OCI-LY3 (cell line): ENCODE results near the gene KCNA10.
A peak's percentile ranks its signal among the peaks of the same experiment; 100 is the strongest.

Source experiments
- H2AFZ ChIP-seq: fragments of 200-600, 300-600 bp; shearing (Covaris generic); 2 replicates; pipeline ENCODE4 v1.6.0; 2014; ENCODE audit warnings: antibody characterized with exemption, low read depth, low read length
- H3K27ac ChIP-seq: fragments of 200-600, 300-600 bp; sonication (generic); 2 replicates; pipeline ENCODE4 v1.5.1; 2014; ENCODE audit warnings: mild to moderate bottlenecking, low read length, moderate library complexity, mixed read lengths
- H3K27me3 ChIP-seq: fragments of 200-600, 300-600 bp; sonication (generic); 2 replicates; pipeline ENCODE4 v1.6.1; 2014; ENCODE audit warnings: low read depth, low read length, mixed read lengths
- H3K36me3 ChIP-seq: fragments of 200-600, 300-600 bp; sonication (generic); replicated peaks from 2 replicates; pipeline ENCODE3; 2014; ENCODE audit warnings: low read depth, low read length, mixed read lengths
- H3K4me1 ChIP-seq: fragments of 300-600, 200-600 bp; sonication (generic); 2 replicates; pipeline ENCODE4 v1.6.1; 2014; ENCODE audit warnings: low read length, mixed read lengths
- H3K4me2 ChIP-seq: fragments of 200-600, 300-600 bp; sonication (generic); 2 replicates; pipeline ENCODE4 v1.6.1; 2014; ENCODE audit warnings: low read length, mixed read lengths
- H3K4me3 ChIP-seq: fragments of 300-600, 200-600 bp; sonication (generic); 2 replicates; pipeline ENCODE4 v1.5.1; 2014; ENCODE audit warnings: antibody characterized with exemption, mild to moderate bottlenecking, low read length, moderate library complexity
- H3K79me2 ChIP-seq: fragments of 300-600, 200-600 bp; shearing (Covaris generic); 2 replicates; pipeline ENCODE4 v1.6.1; 2014; ENCODE audit warnings: mild to moderate bottlenecking, low read length, mixed read lengths
- H3K9ac ChIP-seq: fragments of 300-600, 200-600 bp; shearing (Covaris generic); 2 replicates; pipeline ENCODE4 v1.6.0; 2014; ENCODE audit warnings: mild to moderate bottlenecking, low read length, moderate library complexity
- H3K9me3 ChIP-seq: fragments of 200-600, 300-600 bp; shearing (Covaris generic); 2 replicates; pipeline ENCODE4 v1.6.1; 2014; ENCODE audit warnings: low read length, mixed read lengths; ENCODE audit not compliant: insufficient read depth
- H4K20me1 ChIP-seq: fragments of 200-600, 300-600 bp; sonication (generic); 2 replicates; pipeline ENCODE4 v1.6.1; 2016; ENCODE audit warnings: low read length, mixed read lengths; ENCODE audit not compliant: insufficient read depth
- EZH2phosphoT487 ChIP-seq: fragments of 200-600 bp; shearing (Covaris generic); IDR thresholded peaks from 2 replicates; pipeline ENCODE4 v1.6.1; 2018; ENCODE audit warnings: antibody characterized with exemption, mixed run types, low read depth
- TF ChIP-seq, protein P1 (sequence below): fragments of 200-600, 300-600 bp; sonication (generic); IDR thresholded peaks from 2 replicates; pipeline ENCODE4 v1.5.1; 2014; ENCODE audit warnings: antibody characterized with exemption, low read length, low read depth

Gene KCNA10

DNA sequence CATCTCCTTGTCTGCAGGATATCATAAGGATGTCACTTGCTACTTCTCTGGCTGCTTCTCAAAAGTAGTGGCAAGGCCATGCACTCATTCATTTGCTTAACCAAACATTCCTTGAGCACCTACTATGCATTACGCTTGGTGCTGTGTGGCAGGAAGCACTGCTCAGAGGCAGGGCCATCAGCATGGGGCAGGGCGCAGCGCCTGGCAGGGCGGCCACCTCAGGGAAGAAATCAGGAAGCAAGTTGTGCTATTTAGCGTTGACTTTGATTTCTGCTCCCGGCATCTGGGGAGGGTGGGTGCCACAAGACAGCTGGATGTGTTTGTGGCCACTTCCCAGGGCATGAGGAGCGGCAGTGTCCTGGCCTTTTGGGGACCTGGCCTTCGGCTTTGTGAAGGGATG is 40.1 kb downstream of the KCNA10 start:
- Histone ChIP-seq H3K36me3 (no peaks in the 10 kb centered on the region), H3K9me3 (no peaks in the 10 kb centered on the region), H3K4me1 (no peaks in the 10 kb centered on the region), H4K20me1 (no peaks in the 10 kb centered on the region), H2AFZ (no peak overlapping the region), H3K27me3 (no peaks in the 10 kb centered on the region), H3K27ac (no peak overlapping the region), H3K9ac (no peak overlapping the region), H3K4me3 (no peak overlapping the region), H3K79me2 (no peaks in the 10 kb centered on the region), H3K4me2 (no peak overlapping the region)
- TF ChIP-seq EZH2phosphoT487, result no peak
- TF ChIP-seq, protein P1, sequence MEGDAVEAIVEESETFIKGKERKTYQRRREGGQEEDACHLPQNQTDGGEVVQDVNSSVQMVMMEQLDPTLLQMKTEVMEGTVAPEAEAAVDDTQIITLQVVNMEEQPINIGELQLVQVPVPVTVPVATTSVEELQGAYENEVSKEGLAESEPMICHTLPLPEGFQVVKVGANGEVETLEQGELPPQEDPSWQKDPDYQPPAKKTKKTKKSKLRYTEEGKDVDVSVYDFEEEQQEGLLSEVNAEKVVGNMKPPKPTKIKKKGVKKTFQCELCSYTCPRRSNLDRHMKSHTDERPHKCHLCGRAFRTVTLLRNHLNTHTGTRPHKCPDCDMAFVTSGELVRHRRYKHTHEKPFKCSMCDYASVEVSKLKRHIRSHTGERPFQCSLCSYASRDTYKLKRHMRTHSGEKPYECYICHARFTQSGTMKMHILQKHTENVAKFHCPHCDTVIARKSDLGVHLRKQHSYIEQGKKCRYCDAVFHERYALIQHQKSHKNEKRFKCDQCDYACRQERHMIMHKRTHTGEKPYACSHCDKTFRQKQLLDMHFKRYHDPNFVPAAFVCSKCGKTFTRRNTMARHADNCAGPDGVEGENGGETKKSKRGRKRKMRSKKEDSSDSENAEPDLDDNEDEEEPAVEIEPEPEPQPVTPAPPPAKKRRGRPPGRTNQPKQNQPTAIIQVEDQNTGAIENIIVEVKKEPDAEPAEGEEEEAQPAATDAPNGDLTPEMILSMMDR, result no peak

DNA sequence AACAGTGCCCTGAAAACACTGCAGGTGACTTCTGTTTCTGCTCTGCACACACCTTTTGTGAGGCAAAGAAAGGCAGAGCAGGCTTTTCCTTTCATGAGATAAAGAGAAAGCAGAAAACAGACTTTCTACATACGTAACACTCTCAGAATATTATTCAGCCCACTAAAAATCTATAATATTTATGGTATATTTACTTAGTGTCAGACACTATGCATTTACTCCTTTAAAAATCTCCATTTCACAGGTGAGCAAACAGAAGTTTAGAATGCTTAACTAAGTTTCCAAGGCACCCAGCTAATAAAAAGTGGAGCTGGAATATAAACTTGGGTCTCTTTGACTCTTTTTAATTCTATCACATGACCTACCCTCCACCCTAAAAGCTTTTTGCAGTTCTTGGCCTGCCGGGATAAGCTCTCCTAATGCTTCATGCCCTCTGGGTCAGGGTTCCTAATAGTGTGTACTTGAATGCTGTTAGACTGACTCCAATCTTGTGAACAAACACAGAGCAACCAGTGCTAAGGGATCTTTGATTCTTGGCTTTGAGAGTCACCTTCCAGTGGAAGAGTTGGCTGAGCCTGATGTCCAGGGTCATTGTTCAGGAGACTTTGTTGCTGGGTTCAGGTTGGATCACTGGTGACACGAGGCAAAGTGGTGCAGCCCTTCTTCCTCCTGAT is 40.9 kb downstream of the KCNA10 start:
- no peak overlapping the region for H2AFZ ChIP-seq
- no peak overlapping the region for H3K4me2 ChIP-seq
- no peaks in the 10 kb centered on the region for H3K79me2 ChIP-seq
- no peaks in the 10 kb centered on the region for H3K4me1 ChIP-seq
- no peaks in the 10 kb centered on the region for H3K27me3 ChIP-seq
- no peaks in the 10 kb centered on the region for H3K36me3 ChIP-seq
- no peak overlapping the region for H3K4me3 ChIP-seq
- no peak overlapping the region for H3K27ac ChIP-seq
- H3K9me3 ChIP-seq, result no peaks in the 10 kb centered on the region
- no peaks in the 10 kb centered on the region for H4K20me1 ChIP-seq
- H3K9ac ChIP-seq, result no peak overlapping the region
- TF ChIP-seq EZH2phosphoT487, result no peak
- TF ChIP-seq, protein P1, result 0 out of 2 replicates have a peak, but pooled peaks have one; percentile 0

DNA sequence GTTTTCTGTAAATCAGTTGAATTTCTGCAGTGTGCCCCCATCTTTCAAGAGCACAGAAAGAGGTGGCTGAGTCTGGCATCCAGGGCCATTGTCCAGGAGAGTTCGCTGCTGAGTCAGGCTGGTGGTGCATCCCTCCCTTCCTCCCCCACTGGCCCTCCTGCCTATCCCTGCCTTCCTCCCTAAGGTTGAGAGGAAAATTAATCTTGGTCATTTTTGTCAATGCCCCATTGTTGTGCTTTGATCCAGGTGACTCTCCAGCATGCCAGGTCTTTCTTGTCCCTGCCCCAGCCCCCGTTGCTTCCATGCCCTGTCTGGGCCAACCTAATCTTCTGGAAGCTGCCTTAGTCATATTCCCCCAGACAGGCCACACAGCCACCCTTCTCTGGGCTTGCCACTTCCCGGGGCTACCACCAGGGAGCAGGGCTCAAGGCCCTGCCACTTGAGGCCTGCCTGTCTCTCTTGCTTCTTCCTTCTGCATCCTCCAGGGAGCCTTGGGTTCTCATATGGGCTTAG is 41.5 kb downstream of the KCNA10 start:
- Histone ChIP-seq H3K9ac (no peak overlapping the region), H2AFZ (no peak overlapping the region), H3K4me2 (no peak overlapping the region), H3K4me1 (no peaks in the 10 kb centered on the region), H3K4me3 (no peak overlapping the region), H3K27ac (no peak overlapping the region), H4K20me1 (no peaks in the 10 kb centered on the region), H3K36me3 (no peaks in the 10 kb centered on the region), H3K9me3 (no peaks in the 10 kb centered on the region), H3K79me2 (no peaks in the 10 kb centered on the region), H3K27me3 (no peaks in the 10 kb centered on the region)
- TF ChIP-seq, protein P1, result peak; percentile 28
- no peak for TF ChIP-seq EZH2phosphoT487

DNA sequence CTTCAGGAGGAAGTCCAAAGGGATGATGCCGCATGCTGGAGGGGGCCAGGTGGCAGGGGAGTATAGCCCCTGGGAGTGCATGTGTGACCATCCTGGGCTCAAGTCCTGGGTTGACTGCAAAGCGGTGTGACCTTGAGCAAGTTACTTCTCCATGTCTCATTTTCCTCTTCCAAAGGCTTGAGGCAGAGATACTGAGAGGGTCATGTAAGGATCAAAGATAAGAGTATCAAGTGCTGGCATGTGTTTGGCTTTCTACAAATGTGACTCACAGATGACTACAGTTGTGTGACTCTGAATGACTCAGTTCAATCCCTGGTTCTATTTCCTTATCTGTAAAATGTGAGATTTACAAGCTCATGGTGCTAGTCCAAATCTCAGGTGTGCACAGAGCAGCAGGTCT is 41.9 kb downstream of the KCNA10 start:
- no peaks in the 10 kb centered on the region for H3K9me3 ChIP-seq
- no peaks in the 10 kb centered on the region for H3K27me3 ChIP-seq
- no peaks in the 10 kb centered on the region for H3K4me1 ChIP-seq
- no peaks in the 10 kb centered on the region for H3K36me3 ChIP-seq
- no peak overlapping the region for H2AFZ ChIP-seq
- no peaks in the 10 kb centered on the region for H4K20me1 ChIP-seq
- no peak overlapping the region for H3K27ac ChIP-seq
- no peak overlapping the region for H3K4me3 ChIP-seq
- no peak overlapping the region for H3K4me2 ChIP-seq
- no peak for TF ChIP-seq EZH2phosphoT487
- TF ChIP-seq, protein P1, result no peak
- H3K9ac ChIP-seq, result no peak overlapping the region
- no peaks in the 10 kb centered on the region for H3K79me2 ChIP-seq
